ENCODE data around the gene FIGNL1.
A peak's percentile ranks its signal among the peaks of the same experiment; 100 is the strongest.
"Not testable (repeated sequence)": the region's sequence is repeated elsewhere in the genome, so short reads cannot be mapped to it uniquely, and the experiment has no call there.

The FIGNL1 gene

DNA sequence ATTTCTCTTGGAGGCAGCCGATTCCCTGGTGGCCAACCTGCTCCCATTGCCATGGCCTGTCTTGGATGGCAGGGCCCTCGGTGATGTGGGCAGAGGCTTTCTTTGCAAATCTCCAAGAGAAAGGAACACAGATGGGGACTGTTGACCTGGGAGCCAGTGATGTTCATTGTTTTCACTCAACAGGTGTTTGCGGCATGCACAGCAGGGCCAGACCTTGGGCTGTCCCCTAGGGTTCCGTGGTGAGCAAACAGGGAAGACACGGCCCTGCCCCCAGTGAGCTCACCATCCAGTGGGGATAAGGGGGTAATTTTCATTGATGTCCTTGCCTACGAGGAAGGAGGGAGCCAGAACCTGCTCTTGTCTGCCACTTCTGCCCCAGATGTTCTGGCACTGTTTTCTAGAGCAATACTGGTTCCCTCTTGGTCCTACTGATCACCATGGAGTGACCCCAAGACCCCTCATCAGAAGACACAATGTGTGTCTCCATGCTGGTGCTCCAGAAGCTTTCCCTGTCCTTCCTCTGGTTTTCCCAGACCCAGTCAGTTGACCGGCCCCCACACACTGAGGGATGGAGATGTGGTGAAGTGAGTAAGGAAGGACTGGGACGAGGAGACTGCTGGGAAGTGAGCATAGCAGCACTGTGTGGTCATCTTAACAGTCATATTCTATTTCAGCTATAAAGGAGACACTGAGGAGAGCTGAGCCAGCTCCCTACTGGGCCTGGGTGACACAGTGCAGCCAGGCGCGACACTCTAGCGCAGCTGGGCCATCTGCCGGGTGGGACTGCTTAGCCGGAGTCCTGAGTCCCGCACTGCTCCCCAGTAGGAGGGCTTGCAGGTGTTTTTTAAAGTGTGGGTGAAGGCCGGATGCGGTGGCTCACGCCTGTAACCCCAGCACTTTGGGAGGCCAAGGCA, 20.4 kb upstream of the FIGNL1 start:
- no peak for DNase-seq

DNA sequence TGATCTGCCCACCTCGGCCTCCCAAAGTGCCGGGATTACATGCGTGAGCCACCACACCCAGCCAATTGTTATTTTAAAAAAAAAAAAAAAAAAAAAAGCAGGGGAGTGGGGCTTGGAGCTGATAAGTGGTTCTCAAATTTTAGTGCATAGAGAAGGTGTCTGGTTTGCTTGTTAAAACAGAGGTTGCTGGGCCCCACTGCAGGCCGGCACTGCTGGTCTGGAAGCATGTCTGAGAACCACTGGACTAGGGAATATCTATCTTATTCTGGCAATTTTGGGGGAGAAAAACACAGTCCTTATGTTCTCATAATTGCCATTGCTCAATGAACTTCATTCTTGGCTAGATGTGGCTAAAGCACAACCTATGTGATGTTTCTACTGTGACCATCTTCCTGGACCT, 19.0 kb upstream of the FIGNL1 start:
- no peak for DNase-seq

DNA sequence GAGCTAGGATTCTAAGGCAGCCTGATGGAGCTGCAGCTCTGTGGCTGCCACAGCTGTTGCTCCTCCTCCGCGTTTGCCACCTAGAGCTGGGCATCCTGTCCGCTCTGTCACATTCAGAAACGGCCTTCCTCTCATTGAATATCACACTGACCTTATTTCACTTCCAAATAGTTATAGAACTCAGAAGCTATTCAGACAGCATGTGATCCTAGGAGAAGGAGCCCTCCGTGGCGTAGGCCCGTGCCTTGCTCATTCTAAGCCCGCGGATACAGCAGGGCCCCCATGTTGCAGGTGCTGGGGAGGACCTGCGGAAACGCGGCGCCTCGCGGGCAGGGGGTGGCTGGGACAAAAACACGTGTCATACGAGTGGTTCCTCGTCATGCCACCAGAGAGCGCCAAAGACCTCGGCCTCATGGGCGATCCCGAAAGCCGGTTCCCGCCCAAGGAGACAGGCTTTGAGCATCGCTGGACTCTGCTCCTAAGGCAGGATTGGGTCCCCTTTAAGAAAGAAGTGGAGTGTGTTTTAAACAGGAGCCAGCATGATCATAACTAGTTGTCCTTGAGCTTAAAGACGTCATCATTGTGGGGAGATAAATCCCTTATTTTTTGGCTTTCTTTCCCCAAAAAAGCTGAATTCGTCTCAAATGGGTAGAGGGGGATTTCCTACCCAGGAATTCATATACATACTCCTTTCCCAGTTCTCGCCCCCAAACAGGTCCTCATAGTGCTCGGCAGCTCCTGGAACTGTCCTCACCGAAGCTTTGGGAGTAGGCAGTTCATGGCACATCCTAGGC, 17.9 kb upstream of the FIGNL1 start:
- DNase-seq: peak; percentile 71

DNA sequence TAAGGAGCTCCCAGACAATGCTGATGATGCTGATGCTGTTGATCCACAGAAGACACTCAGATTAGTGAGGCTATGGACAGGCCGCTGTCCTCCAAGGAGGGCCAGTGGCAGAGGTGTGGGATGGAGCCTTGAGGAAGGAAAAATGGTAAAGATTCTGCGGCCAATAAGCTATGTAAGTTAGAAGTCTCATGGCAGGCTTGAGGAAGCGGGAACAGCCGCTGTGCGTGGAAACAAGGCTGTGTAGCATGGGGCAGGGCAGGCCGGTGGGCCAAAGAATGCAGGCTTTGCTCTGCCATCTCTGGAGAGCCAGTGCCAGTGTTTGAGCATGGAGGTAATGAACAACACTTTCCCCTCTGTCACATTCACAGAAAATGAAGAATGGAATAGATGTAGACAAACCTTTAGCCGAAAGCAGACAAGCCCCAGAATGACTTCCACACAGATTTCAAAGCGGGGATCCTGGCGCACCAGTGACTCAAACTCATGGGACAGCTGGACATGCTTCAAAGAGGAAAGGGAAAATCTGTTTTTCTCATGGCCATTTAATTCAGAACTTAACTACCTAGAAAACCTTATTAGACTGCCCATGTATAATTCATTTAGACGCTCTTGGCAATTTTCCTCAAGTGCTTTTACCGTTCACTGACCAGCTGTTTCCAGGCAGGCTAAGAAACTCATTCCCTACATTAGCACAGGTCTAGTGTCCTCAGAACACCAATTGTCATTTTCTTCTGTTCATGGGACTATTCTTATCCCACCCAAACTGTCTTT, 16.9 kb upstream of the FIGNL1 start:
- DNase-seq: no peak

DNA sequence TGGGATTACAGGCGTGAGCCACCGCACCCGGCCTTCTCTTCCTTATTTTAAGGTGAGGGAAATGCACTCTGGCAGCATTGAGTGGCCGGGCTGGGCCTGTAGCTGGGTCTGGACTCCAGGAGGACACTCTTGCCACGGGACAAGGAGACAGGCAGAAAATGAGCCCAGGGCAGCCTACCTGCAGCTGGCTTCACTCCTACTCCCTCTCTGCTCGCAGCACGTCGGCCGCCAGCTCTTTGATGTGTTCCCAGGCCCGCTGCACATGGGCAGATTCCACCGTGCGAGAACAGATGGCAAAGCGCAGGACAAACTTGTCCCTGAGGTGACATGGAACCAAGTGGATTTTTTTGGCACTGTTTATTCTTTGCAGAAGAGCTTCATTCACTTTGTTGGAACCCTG, 12.9 kb upstream of the FIGNL1 start:
- DNase-seq: no peak

DNA sequence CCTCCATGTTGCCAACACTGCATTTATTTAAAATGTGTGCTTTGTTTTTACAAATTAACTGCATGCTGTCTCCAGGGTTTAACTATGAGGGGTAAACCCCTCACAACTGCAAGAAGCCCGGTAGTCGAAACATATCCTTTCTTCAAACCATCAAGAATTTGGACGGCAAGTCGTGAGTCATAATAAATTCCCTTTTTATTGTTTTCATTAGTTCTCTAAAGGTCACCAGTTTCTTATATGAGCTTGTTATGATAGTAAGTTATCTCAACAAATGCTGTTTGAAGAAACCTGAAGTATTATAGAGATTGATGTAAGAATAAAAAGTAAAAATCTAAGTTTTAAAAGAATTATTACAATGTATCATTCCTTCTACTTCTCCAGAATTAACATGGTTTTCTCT, 12.2 kb upstream of the FIGNL1 start:
- DNase-seq: no peak

DNA sequence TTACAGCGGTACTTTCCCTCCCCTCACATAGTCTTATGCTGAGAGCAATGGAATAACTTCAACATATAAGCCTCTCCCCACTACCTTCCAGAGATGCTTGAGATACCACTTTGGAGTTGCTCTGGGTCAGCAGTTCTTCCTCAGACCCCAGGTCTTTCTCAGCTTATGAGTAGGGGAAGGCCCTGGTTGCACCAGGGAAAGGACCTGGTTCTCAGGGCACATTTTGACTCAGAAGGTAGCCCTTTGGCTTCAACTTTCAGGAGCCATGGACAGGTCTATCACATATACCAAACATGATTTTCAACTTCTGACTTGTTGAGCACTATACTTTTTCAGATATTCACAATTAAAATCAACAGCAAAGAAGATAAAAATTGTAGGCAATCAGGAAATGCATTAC, 11.5 kb upstream of the FIGNL1 start:
- no peak for DNase-seq

DNA sequence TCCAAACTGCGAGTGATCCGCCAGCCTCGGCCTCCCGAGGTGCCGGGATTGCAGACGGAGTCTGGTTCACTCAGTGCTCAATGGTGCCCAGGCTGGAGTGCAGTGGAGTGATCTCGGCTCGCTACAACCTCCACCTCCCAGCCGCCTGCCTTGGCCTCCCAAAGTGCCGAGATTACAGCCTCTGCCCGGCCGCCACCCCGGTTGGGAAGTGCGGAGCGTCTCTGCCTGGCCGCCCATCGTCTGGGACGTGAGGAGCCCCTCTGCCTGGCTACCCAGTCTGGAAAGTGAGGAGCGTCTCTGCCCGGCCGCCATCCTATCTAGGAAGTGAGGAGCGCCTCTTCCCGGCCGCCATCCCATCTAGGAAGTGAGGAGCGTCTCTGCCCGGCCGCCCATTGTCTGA, 9.0 kb upstream of the FIGNL1 start:
- not testable (repeated sequence) for DNase-seq

DNA sequence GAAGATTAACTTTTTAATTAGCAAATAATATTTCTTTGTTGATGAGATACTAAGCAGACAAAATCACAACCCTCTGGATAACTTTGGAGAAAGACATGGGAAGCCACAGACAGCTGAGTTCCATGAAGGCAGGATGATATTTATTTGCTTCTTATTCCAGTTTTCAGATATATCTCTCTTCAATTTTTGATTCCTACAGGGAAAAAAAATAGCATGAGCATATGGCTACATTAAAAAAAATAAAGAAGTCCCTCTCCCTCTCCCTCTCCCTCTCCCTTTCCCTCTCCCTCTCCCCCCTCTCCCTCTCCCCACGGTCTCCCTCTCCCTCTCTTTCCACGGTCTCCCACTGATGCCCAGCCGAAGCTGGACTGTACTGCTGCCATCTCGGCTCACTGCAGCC, 8.5 kb upstream of the FIGNL1 start:
- DNase-seq: not testable (repeated sequence)

DNA sequence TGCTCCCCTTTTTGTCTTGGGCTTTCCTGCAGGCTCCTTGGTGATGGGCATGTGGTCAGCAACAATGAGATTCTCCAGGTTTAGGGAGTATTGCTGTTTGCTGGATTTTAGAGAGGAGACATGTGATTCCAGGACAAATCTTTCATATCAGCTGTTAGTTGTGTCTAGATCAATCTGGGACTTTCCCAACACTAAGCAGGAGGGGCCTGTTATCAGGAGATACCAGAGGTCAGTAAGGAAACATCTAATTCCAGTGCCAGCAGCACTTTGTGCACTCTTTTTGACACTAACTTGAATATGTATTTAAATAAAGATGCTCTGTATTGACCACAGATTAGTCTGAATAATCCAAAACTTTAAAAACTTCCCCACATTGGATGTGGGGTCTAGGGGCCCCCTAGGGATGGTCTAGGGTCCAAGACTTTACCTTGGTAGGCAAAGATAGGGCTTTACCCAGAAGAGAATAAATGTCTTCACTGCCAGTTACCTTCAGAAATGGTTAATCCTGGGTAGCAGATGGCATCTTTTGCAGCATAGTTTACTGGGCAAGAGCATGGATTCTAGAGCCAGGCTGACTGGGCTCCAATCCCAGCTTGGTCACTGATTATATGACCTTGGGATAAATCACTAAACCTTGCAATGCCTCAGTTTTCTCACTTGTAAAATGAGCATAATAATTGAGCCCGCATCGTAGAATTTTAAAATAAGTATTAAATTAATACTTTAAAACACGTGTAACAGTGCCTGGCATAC, 6.4 kb upstream of the FIGNL1 start:
- no peak for DNase-seq

DNA sequence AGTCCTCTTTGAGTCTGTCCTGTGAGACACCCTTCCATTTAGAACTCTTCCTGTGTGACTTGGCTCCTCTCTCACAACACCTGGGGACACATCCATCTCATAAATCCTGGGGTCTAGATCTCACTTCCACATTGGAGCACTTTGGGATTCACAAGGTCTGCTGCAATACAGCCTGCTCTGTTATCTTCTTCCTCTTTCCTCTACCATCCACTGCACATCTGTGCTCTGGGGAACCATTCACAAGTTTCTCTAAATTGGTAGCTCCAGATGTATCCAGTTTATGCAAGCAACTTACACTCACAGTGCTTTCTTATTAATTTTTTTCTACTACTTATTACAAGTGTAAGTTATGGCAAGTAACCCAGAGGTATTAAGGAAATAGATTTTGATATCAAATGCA, 5.5 kb upstream of the FIGNL1 start:
- DNase-seq: no peak

DNA sequence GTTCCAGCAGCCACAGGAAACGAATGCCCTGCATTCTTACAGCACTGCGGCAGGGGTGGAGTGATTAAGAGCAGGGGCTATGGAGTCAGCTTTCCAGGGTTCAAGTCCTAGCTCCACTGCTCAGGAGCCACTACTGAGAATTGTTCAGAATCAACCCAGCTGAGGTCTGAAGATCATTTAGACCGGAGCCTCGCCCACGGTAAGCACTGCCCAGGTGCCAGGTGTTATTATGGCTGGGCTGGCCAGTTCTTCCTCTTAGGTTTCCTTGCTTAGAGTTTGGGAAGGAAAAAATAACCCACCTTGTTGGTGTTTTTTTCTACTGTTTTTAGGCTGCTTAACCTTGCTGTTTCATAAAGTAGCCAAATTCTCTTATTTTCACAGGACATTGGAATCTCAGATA, 4.8 kb upstream of the FIGNL1 start:
- DNase-seq: no peak

DNA sequence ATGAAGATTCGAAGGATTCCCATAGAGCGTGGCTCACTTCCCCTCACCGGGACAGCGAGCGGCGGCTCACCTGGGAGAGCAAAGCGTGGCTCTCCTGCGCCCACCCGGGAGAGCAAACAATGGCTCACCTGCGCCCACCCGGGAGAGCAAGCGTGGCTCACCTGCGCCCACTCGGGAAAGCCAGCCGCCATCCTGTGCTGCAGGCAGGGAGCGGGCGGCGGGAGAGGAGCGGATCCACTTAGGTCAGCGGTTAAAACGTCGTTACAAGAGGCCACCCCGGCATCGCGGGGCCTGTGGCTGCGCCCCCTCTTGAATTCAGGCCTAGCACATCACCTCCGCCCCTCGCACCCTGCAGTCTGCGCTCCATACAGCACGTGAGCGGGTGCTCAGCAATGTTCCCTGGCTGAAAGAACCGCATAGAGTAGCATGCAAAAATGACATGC, 461 bp upstream of the FIGNL1 start:
- no peak for DNase-seq

DNA sequence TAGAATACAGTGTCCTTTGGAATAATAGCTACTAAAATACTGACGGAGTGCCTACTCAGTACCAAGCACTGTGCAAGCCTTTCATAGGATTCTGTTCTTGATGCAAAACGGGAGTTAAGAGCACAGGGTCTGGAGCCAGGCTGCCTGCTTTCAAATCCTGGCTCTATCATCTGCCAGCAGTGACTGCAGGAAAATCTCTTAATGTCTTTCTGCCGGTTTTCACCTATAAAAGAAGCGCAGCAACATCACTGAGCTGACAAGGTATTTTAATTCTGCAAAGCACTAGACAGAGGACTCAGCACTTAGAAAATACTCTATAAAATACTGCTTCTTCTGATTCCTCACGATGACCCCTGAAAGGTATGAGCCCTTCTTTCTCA, 659 bp downstream of the FIGNL1 start:
- no peak for DNase-seq

DNA sequence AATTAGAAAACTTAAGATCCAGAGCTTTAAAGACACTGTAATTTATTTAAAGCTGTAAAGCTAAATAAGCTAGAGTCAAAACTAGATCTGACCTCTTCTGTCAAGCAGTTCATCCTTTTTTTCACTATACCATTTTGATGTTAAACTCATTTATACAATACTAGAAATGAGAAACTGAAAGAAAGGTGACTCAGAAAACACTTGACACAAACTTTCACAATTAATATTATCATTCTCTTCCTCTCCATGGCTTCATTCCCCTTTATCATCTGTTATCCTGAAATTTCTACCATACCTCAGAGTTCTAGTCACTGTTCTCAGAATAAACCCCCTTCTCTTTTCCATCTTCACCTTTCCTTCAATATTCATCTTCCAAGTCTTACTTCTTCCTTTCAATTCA, 1.3 kb downstream of the FIGNL1 start:
- no peak for DNase-seq

DNA sequence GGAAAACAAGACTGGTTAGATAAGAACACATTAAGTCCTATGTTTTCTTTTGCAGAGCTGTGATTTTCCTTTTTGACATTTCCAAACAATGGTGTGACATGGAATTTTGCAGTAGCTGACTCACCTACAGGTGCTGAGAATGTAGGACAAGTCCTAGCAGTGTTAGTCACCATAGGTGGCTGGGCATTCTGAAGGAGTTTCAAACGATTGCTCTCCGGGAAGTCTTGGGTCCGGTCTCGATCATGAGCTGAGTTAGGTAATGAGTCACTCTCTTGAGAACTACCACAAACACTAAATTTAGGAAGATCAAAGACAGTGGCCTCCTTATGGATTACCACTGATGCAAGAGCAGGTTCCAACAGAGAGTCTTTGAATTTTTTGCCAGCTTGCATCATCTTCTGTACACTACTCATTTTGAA, 3.6 kb downstream of the FIGNL1 start:
- peak; percentile 68 for DNase-seq

DNA sequence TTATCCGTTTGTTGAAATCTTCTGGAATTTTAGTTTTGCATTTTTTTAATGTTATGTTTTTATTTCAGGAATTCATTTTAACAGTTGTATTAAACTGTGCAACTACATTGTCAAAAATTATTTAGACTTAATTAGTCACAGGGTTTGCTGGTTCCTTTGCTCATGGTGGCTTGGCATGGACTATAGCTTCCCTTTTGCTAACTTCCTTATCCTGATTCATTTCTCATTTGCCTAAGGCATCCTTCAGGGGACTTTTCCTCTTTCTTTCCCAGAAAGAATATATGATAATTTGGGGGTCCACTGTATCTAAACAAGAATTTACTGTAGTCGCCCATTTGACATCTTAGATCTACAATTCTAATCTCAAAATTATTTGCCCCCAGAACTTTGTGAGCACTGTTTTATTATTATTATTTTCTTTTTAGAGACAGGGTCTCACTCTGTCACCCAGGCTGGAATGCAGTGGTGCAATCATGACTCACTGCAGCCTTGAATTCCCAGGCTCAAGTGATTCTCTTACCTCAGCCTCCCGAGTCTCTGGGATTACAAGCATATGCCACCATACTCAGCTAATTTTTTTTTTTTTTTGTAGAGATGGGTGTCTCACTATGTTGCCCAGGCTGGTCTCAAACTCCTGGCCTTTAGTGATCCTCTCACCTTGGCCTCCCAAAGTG, 13.9 kb downstream of the FIGNL1 start:
- peak; percentile 89 for DNase-seq

DNA sequence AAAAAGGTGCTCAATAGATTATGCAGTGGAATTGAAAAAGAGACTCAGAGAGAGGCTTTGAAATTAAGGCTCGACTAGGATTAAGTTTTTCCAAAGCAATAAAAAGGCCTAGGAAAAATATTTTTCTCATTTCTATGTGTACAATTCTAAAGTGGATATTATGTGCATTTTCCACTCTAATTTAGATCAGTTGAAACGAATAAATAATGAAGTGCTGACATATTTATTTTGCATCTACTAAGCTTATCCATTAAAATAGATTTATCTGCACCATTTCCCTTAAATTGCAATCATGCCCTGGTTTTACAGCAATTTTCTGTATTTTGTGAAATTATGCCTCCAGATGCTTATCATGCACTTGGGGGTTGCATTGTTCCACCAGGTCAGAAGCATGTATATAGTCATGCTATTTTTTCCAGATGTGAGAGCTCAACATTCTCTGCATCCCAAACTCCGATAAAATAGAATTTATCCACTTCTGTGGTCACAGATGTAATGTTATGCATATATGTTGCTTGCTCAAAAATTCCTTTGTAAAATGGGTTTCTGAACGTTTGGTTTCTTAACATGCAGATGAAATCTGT, 18.3 kb downstream of the FIGNL1 start:
- DNase-seq: no peak

DNA sequence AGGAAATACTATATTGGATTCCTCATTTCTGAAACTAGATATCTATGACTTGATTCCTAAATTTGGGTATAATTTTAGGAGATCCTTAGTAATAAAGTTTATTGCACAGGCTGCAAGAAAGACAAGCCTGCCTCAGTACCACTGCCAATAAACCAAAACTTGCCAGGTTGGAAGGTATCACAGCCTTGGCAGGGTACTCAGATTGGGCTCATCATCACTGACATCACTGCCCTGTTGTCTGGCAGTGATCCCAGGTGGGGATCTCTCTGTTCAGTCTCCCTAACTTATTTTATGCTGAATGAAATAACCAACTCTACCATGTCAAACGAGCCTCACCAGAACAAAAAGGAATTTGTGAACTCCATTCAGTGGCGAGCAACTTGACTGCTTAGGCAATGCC, 18.8 kb downstream of the FIGNL1 start:
- no peak for DNase-seq

DNA sequence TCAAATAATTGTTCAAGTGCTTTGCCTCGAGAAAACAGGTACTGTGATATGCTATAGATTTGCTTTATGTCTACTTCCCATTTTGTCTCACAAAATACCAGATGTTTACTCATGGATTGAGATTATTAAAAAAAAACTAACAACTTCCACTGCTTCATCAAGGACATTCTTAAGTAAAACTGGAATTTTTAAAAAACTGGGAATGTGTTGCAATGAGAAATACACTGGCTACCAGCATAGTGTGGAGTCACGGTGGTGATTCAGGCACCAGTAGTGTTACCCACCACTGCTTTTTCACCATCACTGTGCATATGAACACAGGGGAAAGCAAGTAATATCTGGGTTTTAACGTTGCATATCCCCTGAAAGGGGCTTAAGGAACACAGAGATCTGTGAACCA, 21.2 kb downstream of the FIGNL1 start:
- DNase-seq: no peak

DNA sequence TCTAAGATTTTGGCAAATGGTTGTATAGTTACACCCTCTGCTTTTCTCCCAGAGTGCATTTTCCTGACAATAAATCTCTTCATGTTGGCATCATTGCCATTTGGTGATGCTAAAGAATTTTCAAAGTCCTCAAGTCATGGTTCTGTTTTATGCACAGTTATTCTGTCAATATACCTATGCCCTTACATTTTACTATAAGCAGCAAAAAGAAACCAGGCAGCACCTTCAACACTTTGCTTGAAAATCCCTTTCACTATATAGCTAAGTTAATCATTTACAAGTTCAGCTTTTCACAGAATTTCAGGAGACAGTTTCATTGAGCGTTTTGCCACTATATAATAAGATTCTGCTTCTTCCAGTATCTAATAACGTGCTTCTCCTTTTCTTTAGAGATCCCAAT, 22.6 kb downstream of the FIGNL1 start:
- DNase-seq: no peak

Measured in EL (cell line).